ENCODE results near the gene LRG1.

LRG1 gene

DNA sequence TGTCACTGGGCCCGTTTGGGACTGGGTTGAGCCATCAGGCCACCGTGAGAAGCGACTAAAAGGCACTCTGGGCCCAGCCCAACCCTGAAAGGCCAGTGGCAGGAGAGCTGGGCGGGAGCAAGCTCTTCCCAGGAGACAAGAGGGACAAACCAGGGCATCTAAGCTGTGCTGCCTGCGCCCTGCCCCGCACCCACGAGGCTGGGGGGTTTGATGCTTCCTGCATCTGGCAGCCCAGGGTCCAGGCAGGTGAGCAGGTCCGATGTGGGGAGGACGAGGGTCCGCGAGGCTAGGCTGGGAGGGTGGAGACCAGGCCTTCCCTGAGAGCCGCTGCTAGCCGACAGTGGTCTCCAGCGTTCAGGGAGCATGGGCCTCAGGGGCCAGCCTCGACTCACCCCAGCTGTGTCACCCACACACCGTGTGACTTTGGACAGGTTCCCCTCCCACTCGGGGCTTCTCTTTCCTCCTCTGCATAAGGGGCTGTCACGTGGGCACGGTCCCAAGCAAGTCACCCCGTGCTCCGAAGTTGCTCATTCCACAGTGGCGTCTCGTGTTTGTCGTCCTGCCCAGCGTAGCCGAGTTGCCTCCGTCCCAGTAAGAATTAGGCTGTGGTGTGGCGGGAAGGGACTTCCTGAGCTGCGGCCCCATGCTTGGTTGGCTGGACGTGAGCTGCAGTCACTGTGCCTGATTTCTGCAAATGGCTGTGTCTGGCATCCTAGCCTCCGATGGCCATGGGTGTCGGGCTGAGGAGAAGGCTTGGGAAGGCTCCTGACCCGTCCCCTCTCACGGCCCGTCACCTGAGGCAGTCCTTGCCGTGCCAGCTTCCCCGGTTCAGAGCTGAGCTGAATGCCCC, 37.3 kb downstream of the LRG1 start:
- TF ChIP-seq, protein P1, sequence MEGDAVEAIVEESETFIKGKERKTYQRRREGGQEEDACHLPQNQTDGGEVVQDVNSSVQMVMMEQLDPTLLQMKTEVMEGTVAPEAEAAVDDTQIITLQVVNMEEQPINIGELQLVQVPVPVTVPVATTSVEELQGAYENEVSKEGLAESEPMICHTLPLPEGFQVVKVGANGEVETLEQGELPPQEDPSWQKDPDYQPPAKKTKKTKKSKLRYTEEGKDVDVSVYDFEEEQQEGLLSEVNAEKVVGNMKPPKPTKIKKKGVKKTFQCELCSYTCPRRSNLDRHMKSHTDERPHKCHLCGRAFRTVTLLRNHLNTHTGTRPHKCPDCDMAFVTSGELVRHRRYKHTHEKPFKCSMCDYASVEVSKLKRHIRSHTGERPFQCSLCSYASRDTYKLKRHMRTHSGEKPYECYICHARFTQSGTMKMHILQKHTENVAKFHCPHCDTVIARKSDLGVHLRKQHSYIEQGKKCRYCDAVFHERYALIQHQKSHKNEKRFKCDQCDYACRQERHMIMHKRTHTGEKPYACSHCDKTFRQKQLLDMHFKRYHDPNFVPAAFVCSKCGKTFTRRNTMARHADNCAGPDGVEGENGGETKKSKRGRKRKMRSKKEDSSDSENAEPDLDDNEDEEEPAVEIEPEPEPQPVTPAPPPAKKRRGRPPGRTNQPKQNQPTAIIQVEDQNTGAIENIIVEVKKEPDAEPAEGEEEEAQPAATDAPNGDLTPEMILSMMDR (IDR thresholded peaks at IDR 0.05; ENCODE audit: borderline replicate concordance, insufficient read depth, low read depth, low read length), result no peak
- no peak overlapping the region for H3K4me3 ChIP-seq (ENCODE audit: low read depth, low read length)

DNA sequence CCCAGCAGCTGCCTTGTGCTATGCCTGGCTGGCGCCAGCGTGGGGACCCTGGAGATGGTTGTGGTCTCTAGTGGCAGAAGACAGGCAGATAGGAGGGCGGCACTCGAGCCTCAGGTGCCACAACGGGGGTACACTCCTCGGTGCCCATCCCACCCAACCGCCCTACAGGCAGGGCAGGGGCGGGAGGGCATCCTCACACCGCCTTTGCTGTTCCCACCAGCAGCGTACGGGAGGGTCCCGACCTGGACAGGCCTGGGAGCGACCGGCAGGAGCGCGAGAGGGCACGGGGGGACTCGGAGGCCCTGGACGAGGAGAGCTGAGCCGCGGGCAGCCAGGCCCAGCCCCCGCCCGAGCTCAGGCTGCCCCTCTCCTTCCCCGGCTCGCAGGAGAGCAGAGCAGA, 38.1 kb downstream of the LRG1 start:
- TF ChIP-seq, protein P1 (IDR thresholded peaks at IDR 0.05; ENCODE audit: borderline replicate concordance, insufficient read depth, low read depth, low read length), result no peak

DNA sequence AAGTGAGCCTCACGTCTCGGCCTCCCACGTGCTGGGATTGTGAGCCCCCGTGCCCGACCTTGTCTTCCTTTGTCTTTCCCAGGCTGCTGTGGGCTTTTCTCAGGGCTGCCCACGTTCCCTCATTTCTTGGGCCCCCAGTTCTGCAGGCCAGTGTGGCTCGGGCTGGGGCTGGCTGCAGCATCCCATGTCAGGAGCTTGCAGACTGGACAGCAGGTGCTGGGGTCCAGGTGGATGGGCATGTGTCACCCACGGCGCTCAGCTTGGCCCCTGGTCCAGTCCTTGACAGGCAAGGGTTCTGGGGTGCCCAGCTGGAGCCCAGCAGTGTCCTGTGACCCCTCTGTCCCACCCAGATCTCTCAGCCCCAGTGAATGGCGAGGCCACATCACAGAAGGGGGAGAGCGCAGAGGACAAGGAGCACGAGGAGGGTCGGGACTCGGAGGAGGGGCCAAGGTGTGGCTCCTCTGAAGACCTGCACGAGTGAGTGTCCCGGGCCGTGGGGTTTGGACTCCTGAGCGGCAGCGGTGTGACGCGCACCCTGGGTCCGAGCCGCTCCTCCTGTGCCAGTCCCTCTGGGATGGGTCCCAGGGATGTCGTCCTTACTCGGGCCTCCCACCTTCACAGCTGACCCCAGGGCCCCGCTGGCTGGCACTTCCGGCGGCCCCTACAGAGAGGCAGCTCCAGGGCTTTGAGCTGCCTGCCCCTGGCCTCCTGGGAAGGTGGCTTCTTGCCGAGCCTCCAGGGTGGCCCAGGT, 38.8 kb downstream of the LRG1 start:
- TF ChIP-seq, protein P1 (IDR thresholded peaks at IDR 0.05; ENCODE audit: borderline replicate concordance, insufficient read depth, low read depth, low read length), result no peak
- no peak overlapping the region for H3K4me3 ChIP-seq (ENCODE audit: low read depth, low read length)

More for the DNA sequence above, 38.1 kb downstream of the LRG1 start:
- no peak overlapping the region for H3K4me3 ChIP-seq (ENCODE audit: low read depth, low read length)

DNA sequence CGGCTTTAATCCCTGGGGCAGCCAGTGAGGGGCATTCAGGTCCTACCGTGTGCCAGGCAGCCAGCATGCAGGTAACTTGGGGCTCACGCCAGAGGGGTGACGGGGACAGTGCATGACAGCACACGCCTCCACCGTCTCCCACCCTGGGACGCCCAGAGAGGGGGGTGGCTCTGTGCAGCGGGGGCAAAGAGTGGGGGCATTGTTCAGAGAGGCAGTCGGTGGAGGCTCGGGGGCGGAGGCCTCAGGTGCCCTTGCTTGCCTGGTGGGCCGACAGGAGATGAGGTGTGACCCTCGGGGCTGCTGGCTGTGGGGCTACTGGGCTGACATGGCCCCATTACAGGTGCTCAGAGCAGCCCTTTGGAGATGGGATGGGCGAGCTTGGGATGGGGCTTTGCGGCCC, 40.0 kb downstream of the LRG1 start:
- no peak overlapping the region for H3K4me3 ChIP-seq (ENCODE audit: low read depth, low read length)
- TF ChIP-seq, protein P1 (IDR thresholded peaks at IDR 0.05; ENCODE audit: borderline replicate concordance, insufficient read depth, low read depth, low read length), result no peak

DNA sequence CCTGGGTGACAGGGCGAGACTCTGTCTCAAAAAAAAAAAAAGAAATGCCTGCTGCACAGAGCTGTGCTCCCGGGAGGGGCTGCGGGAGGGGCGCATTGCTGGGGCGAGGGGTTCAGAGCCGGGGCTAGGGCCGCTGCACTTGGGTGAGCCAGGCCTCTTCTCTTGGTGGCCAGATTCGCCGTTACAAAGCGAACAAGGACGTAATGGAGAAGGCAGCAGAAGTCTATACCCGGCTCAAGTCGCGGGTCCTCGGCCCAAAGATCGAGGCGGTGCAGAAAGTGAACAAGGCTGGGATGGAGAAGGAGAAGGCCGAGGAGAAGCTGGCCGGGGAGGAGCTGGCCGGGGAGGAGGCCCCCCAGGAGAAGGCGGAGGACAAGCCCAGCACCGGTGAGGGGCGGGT, 40.5 kb downstream of the LRG1 start:
- TF ChIP-seq, protein P1 (IDR thresholded peaks at IDR 0.05; ENCODE audit: borderline replicate concordance, insufficient read depth, low read depth, low read length), result no peak
- H3K4me3 ChIP-seq (ENCODE audit: low read depth, low read length), result no peak overlapping the region

DNA sequence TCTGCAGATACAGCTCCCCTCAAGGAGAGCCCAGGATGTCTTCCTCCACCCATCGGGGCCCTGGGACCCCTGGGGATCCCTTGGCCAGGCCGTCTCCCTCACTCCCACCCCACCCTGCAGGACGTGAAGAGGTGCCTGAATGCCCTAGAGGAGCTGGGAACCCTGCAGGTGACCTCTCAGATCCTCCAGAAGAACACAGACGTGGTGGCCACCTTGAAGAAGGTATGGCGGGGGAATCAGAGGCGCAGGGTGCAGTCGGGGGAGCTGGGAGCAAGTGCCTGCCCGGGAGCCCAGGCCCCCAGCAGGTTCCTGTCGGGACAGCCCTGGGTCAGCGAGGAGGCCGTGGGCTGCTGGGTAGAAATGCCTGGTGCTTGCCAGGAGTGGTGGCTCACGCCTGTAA, 41.1 kb downstream of the LRG1 start:
- no peak overlapping the region for H3K4me3 ChIP-seq (ENCODE audit: low read depth, low read length)
- TF ChIP-seq, protein P1 (IDR thresholded peaks at IDR 0.05; ENCODE audit: borderline replicate concordance, insufficient read depth, low read depth, low read length), result no peak
